ENCODE data around the gene ELMO1.

GRCh38 chr7:36814311-36814710, 634.4 kb downstream of the ELMO1 start:
- TF ChIP-seq, protein P1, sequence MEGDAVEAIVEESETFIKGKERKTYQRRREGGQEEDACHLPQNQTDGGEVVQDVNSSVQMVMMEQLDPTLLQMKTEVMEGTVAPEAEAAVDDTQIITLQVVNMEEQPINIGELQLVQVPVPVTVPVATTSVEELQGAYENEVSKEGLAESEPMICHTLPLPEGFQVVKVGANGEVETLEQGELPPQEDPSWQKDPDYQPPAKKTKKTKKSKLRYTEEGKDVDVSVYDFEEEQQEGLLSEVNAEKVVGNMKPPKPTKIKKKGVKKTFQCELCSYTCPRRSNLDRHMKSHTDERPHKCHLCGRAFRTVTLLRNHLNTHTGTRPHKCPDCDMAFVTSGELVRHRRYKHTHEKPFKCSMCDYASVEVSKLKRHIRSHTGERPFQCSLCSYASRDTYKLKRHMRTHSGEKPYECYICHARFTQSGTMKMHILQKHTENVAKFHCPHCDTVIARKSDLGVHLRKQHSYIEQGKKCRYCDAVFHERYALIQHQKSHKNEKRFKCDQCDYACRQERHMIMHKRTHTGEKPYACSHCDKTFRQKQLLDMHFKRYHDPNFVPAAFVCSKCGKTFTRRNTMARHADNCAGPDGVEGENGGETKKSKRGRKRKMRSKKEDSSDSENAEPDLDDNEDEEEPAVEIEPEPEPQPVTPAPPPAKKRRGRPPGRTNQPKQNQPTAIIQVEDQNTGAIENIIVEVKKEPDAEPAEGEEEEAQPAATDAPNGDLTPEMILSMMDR (IDR thresholded peaks at IDR 0.05; ENCODE audit: poor library complexity): no peak
- TF ChIP-seq EZH2phosphoT487 (IDR thresholded peaks at IDR 0.05; ENCODE audit: low read depth, severe bottlenecking, unreplicated experiment): no peak
- no peak for TF ChIP-seq EZH2 (IDR thresholded peaks at IDR 0.05; ENCODE audit: borderline replicate concordance)

All from hepatocyte (in vitro differentiated cells).